GM18502 (cell line): ENCODE measurements around the gene HLA-DMB.
"Not testable (repeated sequence)": the region's sequence is repeated elsewhere in the genome, so short reads cannot be mapped to it uniquely, and the experiment has no call there.

Experiments
- ATAC-seq: cut with Tn5 transposase; IDR thresholded peaks from one replicate; pipeline ENCODE4 v1.9.1; 2021; ENCODE audit warnings: mild to moderate bottlenecking; ENCODE audit not compliant: unreplicated experiment, poor library complexity

The HLA-DMB gene

DNA sequence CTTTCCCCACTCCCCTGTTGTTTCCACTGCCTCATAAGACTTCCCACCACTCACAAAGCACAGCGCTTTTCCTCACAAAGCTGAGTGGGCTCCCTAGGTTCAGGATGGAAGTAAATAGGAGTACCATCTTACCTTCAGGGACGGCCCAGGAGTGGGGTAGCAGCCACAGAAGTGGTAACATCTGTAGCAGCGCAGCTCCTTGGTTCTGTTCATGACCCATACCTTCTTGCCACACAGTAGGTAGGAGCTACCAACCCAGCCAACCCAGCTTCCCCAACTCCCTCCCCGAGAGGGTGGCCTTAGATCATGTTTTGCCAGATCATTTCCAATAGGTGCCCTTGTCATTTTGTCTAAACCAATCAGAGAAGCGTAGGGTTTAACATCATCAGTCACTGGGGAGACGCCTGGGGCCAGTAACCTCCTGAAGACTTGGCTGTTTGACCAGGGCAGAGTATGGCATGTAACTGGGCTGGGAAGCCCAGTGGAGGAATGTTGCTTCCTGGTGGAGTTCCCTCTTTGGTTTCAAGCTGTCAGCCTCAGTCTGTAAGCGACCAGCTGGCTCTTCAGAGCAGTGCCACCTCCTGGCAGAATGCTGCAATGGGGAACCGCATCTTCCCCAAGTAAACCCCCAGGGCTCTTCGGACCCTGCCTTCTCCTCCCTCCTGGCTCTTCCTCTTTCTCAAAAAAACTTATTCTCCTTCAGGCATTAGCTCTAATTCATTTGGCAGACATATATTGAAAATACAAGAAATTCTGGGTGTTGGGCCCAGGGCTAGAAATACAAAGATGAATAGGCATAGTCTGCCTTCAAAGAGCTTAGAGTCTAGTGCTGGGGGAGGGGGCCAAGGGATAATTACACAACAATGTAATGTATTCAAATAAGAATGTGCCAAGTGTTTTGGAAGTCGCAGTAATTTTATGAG, 12.2 kb upstream of the HLA-DMB start, which contains the start of gene HLA-DMA:
HLA-DMA (minus strand) TSS at position 281 of the 923 bp plus-strand sequence; CDS start at position 220, 61 bp downstream.
- peak; percentile 88 for ATAC-seq

GRCh38 chr6:32950449-32950848, 9.6 kb upstream of the HLA-DMB start:
- no peak for ATAC-seq

- ATAC-seq, result no peak
Measured at GRCh38 chr6:32950010-32950409, 9.2 kb upstream of the HLA-DMB start.

DNA sequence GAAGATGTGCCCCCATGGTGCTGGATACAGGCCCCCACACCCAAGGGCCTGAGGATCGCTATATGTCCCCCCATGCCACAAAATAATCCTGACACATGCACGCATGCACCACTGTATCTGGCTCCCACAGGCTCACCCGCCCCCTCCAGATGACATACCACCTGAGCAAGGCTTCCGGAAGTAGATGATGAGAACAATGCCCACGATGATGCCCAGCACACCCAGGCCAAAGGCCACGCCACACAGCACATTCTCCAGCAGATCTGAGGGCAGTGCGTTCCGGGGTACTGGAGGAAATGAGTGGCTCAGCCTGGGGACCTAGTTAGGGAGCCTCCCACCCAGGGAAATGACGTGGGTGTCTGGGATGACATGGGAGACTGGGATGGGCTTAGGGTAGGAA, 8.3 kb upstream of the HLA-DMB start:
- ATAC-seq, result no peak

- no peak for ATAC-seq
Measured at GRCh38 chr6:32947552-32948465, 7.0 kb upstream of the HLA-DMB start.

DNA sequence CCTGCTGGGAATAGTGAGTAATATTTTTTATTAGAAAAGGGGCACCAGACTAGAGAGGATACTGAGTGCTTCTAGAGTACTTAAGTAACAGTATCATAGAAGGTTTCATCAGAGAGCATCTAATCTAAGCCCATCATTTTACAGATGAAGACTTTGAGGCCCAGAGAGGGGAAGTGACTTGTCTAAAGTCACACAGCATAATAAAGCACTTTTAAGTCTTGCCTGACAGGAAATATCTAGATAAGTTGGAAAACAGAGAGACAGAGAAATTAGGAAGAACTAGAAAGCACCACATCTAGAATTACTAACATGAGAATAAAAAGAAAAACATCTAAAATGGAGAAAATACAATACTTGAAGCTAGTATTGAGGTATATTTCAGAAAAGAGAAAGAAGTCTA, 6.1 kb upstream of the HLA-DMB start:
- no peak for ATAC-seq

GRCh38 chr6:32945953-32946352, 5.1 kb upstream of the HLA-DMB start:
- ATAC-seq, result no peak

- ATAC-seq, result no peak
Measured at GRCh38 chr6:32945108-32945760, 4.4 kb upstream of the HLA-DMB start.

- ATAC-seq, result peak; percentile 46
Measured at GRCh38 chr6:32943864-32944649, 3.2 kb upstream of the HLA-DMB start.

DNA sequence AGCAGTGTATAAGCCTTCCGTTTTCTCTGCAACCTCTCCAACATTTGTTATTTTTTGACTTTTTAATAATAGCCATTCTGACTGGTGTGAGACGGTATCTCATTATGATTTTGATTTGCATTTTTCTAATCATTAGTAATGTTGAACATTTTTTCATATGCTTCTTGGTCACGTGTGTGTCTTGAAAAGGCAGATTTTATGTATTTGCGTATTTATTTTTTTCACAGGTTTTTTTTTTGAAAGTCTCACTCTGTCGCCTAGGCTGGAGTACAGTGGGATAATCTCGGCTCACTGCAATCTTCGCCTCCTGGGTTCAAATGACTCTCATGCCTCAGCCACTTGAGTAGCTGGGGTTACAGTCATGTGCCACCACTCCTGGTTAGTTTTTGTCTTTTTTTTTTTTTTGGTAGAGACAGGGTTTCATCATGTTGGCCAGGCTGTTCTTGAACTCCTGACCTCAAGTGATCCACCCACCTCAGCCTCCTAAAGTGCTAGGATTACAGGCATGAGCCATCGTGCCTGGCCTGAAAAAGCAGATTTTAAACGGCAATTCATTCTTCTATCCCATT, 1.8 kb upstream of the HLA-DMB start:
- ATAC-seq, result not testable (repeated sequence)

- peak; percentile 54 for ATAC-seq
Measured at GRCh38 chr6:32941214-32941768, 463 bp upstream of the HLA-DMB start.

DNA sequence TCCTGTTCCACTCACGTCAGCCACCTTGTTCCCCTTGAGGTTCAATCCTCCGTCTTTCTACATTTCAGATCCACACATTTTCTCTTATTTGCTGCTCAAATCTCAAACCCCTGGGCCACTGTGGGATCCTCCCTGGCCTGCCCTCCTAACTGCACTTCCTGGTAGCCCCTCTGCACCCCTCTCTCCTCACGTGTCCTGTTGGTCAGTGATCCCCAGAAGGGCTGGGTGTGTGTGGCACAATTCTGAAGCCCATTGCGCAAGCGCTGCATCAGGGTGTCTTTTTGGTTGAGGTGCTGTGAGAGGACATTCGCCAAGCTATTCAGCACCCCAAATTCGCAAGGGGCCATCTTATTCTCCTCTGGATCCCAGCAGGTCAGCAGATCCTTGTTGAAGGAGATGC, 2.3 kb downstream of the HLA-DMB start:
- no peak for ATAC-seq

GRCh38 chr6:32937230-32937633, 3.6 kb downstream of the HLA-DMB start:
- ATAC-seq, result no peak

- ATAC-seq, result no peak
Measured at GRCh38 chr6:32936239-32937152, 4.3 kb downstream of the HLA-DMB start.

DNA sequence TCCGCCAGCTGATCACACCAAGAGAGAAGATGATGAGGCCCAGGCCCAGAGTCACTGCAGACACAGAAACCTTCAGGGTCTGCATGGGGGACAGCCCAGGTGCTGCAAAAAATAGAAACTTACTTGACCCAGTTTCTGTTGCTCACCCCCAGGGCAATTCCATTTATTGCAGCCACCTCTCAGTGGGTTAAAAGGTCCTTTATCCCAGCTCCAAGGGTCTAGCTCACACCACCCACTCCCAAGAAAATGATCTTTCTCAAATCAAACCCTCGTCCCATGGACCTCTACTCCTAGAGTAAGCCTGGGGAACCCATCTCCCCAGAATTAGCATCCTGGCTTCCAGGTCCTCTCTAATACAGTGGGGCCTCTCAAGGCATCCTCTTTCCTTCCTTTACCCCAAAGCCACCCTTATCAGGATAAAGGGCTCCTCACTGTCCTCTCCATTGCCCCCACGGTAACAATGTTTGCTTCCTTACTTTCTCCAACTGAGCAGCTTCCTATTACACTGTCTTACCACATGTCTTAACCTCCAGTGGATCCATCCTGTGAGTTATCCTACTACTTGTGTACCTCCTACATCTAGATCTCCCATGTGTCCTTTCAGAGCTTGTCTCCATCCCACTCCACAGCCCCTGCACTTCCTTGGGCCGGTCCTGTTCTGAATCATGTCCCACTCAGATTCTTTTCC, 5.1 kb downstream of the HLA-DMB start:
- ATAC-seq, result no peak

DNA sequence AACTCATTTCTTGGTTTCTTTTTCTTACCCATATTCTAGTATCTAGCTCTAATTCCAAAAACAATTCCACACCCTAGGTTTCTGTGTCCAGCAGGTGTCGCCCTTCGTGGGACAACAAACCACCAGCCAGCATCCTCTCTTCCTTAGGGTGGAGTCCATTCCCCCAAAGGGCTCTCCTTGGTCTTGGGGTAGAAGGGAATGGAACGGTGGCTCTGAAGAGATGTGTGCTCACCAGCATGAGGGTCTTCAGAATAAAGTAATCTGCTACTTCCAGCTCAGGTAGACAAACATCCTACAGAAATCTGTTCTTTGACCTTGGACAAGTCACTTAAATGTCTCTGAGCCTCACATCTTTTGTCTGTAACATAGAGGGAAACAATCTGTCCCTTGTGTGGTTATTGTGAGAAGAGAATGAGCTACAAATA, 7.2 kb downstream of the HLA-DMB start:
- no peak for ATAC-seq

DNA sequence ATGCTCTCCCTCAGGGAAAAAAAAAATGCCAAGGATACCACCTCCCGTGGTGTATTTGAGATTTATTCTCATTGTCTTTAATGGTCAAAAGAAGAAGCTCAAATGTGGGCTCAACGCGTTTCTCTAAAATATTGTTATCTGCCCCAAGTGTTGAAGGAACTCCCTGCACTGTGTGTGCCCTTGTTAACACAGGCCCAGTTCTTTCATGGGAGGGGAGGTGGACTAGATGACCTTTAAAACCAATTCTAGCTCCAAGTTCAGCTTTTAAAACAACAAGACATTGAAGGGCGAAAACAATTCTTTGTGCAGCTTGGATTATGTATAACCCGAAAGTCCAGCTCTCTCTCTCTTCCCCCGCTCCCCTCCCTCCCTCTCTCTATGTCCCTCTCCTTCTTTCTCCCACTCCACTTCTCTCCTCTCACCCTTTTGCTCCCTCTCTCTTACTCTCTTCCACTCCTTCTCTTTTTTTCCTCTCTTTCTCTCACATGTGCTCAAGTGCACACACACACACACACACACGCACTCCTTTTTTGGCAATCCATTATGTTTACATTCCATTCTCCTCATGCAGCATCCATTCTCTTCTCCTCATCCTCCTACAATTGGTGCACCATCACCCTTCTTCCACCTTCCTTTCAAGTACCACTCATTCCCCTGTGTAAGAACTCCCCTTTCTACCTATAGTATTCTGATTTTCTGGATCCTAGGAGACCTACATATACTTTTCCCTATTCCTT, 8.5 kb downstream of the HLA-DMB start:
- no peak for ATAC-seq
